GM19351 (cell line): Measurements from ENCODE around the gene TMEM184A.

Experiments
- ATAC-seq: cut with Tn5 transposase; IDR thresholded peaks from one replicate; pipeline ENCODE4 v1.9.1; 2021; ENCODE audit warnings: mild to moderate bottlenecking, moderate library complexity; ENCODE audit not compliant: unreplicated experiment

The TMEM184A gene

DNA sequence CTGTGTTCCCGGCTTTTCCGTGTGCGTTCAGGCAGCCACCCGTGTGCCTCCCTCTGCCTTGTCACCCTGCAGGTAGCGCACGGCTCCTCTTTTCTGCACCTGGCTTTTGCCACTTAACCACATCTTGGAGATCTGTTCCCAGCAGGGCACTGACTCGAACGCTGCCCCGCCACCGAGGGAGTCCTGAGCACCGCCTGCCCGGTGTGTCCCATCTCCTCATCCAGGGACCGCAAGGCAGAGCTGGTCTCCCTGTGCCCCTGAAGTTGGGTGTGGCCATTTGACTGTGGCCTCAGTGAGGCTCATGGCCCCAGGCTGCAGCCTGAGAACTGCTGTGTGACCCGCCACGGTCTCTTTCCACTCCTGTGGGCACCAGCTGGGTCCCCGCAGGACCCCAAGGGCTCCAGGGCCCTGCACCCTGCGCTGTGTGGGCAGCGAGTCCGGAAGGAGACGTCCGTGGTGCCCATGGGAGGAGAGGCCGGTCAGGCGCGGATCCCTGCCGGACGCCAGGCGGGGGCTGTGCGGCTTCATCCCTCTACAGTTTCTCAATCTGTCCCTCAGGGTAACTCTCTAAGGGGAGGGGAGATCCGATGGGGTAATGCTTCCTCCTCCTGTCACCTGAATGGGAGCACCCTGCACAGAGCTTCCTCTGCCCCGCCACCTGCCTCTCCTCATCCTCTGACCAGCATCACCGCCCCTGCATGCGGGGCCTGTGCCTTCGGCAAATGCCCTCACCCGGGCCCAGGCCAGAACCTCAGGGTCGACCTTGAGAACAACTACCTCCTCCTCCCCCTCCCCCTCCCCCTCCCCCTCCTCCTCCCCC, 50.1 kb downstream of the TMEM184A start:
- ATAC-seq: no peak

DNA sequence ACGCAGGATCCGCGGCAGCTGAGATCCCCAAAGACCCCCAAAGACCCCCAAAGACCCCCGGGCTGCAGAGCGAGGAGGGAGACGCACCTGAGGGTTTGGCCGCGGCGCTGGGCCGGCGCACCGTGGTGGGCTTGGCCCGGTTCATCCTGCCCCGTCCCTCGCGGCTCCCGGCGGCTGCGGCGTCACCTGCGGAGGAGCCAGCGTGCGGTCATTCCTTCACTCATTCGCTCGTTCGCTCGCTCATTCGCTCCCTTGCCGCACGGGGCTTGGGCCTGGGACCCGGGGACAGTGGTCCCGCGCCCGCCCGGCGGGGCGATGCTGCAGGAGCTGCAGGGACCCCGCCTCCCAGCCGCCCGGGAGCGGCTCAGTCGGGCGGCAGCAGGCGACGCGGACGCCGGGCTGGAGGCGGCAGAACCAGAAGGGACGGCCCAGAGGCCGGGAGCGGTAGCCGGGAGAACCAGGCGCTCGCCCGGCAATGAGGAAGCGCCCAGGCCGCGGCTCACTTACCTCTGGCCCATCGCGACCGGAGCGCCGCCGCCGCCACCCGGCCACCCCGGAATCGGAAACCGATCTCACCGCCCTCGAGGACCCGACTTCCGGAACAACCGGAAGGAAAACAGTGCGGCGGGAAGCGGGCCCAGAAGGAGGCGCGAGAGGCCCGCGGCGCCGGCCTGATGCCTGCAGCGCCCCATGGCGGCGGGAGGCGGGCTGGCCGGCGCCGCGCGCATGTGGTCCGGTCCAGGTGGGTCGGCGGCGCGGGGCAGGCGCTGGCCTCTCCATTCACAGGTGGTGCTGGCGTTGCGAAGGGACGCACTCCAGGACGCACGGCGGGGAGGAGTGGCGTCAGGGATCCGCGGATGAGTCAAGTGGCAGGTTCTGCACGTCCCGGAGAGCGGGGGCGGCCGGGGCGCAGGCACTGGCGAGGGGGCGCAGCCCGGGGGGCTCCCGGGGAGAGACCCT, 51.9 kb downstream of the TMEM184A start, which contains the start of gene INTS1:
TSS of gene INTS1 (minus strand) at position 574 of the 960 bp plus-strand sequence. CDS start at position 145, 429 bp downstream.
- ATAC-seq: peak; percentile 83

DNA sequence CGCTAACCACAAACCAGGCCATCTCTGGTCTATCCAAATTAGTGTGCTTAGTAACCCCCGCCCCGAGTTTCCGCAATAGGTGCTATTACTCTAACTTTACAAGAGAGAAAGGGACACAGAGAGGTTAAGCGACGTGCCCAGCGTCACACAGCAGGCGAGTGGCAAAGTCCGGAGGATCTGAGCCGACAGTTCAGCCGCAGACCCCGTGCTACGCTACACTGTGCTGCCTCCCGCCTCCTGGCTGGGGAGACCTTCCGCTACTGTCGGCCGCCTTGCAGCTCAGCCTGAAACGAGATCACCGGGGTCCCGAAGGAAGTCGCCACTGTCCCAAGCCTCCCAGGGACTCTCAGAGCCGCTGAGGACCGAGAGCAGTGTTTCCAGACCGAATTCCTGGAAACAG, 52.6 kb downstream of the TMEM184A start:
- ATAC-seq: no peak

DNA sequence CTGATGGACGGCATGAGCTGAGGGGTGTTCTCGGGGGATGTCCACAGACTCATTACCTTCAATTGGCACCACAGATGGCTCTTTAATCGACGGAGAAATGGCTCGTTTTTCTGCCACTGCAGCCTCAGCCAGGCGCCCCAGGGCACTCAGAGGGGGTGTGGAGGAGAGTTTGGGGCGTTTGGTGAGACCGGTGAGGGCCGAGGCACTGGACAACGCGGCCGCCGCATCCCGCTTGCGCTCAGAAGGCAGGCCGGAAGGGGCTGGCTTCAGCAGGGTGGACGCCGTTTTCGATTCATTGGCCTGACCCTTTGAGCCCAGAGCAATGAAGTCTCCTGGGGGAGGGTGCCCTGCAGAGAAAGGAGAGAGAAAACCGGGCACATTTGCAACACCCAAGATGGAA, 53.2 kb downstream of the TMEM184A start:
- ATAC-seq: no peak

DNA sequence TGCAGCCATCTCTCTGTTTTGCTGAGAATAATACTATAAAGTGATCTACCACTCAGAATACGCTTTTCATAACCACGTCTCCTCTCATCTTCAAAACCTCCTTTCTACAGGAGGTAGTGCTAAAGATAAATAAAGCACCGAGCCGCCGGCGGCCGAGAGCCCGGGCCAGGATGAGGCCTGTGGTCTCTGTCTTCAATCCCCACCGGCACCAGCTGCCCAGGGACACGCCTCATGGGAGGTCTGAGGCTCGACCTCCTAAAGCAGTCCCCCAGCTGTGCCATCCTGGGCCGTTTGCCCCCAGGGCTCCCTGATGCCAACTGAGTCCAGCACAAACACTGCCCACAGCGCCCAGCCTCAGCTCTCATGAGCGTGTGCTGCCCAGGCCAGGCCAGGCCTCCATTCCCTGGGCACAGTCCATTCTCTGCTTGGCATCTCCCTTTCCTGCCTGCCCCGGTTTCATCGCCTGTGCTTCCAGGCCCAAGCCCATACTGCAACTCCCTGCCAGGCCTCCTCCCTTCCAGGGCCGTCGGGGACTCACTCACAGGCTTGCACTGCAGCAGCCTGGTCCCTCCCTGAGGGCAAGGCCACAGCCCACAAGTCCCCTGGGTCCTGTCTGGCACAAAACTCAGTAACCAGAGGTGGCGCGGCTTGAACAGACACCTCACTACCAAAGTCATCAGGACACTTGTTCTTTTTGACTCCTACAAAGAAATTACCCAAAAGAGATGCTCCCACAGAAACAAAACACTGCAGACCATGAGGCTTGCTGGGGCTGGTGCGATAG, 54.3 kb downstream of the TMEM184A start:
- no peak for ATAC-seq

DNA sequence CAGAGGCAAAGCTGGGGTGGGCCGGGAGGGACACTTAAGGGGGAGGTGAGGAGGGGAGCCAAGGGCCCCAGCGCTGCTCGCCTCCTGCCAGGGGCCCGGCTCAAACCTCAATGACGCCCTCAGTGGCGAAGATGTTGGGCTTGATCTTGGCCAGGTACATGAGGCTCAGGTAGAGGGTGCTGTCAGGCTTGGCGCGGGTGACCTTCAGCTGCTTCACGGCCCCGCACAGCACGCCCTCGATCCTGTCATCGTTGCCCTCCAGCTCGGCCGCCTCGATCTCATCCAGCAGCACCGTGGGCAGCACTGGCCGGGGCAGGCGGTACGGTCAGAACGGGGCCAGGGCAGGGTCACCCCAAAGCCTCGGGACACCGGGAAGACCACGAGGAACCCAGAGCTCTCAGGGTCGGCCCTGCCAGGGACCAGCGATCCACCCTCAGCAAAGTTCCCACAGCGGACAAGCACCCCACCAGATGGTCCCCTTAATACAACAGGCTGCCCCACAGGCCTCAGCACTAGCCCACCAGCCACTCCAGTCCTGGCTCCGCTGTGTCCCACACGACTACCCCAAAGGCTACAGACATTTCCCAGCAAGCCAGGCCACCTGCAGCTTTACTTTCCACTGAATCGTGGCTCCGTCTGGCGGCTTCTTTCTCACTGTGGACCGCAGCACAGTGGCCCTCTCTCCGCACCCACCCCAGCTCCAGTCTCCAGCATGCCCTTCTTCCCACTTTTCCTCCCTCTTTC, 55.8 kb downstream of the TMEM184A start:
- ATAC-seq: no peak

DNA sequence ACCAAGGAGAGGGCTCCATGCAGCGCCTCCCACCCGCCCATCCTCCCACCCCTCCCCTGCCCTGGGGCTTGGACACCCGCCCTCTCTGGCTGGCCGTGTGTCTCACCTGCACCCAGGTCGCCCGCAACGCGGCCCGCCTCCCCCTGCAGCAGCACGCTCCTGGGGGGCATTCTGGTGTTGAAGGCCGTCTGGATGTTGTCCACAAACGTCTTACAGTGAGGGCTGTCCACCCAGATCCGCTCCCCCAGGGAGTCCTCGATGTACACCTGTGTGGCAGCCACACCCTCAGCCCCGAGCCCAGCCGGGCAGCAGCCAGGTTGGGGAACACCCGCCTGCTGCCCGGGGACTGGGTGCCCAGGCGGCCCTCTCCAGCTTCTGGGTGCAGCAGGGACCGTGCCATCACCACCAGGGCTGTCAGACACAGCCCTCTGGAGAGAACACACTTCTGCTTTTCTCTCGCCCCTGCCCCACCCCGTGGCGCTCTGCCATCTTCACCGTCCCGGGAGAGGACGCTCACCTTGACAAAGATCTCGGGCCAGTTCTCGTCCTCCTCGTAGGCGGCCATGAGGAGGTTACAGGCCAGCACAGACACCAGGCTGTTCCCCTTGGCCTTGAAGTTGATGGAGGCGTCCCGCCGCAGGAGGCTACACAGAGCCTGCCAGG, 56.5 kb downstream of the TMEM184A start:
- no peak for ATAC-seq

DNA sequence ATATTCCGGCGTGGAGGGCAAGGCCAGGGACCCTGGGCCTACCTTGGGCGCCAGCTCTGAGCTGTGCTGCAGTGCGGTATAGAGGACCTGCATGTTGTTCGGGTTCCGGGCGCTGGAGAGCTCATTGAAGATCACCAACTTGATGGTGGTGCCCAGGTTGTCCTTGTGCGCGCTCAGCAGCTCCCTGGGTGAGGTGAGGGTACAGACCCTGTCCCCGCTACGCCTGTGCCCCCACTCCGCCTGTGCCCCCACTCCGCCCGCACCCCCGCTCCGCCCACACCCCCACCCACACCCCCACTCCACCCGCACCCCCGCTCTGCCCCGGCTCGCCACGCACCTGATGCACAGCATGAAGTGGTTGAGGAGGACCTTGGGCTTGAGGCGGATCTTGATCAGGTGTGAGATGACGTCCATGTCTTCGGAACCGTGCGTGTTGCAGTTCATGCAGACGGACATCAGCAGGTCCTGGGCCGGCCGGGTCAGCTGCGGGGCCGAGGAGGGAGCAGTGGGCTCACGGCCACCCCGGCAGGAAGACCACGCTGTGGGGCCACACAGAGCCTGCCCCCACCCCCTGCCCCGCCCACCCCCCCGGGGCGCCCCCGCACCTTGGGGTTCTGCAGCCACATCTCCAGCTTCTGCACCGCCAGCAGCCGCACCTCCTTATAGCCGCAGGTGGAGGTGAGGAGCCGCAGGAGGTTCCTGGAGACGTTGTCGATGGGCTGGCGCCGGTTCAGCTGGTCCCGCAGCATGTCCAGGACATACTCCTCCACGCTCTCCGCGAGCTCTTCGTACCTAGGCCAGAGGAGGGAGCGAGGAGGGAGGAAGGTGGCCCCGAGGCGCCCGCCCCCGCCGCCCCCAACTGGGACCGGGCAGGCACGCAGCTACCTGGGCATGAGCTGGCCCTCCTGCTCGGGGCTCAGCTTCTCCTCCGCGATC, 57.4 kb downstream of the TMEM184A start:
- ATAC-seq: no peak

DNA sequence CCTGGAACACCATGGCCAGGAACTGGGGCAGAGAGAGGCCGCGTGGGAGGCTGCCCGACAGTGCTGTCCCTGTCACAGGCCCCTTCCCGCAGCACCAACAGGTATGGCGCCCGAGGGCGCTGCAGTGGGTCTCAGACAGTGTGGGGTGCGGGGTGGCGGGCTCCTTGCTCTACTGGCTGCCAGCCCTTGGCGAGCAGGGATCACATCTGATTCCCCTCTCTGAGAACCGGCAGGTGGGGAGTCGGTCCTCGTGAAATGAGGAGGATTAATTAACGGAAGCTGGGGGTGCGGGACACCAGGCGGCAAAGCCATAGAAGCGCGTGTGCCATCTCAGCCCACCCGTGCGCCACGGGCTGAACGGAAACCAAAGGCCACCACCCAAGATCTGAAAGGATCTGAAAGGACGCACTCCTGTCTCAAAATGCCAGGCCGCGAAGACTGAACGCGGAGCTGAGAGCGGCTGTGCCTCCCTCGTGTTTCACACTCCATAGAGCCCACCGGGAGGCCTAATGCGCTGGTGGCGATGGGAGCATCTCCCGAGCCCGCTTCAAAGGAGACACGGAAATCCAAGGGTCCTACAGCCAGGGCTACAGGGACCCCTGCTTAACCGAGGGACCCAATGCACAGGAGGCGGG, 58.6 kb downstream of the TMEM184A start:
- no peak for ATAC-seq

DNA sequence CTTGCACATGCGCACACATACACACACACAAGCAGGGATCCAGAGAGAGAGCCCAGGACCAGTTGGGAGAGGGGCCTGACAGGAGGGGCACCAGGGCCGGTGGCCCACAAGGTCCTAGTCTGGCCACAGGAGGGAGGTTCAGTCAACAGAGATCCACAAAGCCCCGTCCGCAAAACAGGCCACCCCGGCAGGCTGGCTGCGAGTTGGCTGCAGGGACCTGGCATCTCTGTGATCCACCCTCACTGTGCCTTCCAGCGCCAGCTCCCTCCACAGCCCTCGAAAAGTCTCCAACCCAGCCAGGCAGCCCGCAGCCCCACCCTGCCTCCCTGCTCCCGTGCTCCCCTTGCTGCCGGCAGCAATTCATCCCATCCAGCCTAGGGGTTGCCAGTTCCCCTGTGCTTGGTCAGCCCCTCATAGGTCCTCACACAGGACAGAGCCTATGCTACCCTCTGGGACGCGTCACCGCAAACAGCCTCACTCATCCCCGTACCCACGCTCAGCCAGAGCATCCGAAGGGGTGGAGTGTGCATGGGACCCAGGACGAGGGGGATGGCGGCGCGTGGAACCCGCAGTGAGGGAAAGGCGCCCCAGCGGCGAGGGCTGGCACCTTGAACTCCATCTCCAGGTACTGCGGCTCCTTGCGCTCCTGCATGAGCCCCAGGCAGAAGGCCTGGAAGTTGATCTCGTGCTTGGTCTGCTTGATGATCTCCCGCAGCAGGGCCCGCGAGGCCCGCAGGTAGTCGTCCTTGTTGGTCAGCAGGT, 59.3 kb downstream of the TMEM184A start:
- ATAC-seq: no peak

DNA sequence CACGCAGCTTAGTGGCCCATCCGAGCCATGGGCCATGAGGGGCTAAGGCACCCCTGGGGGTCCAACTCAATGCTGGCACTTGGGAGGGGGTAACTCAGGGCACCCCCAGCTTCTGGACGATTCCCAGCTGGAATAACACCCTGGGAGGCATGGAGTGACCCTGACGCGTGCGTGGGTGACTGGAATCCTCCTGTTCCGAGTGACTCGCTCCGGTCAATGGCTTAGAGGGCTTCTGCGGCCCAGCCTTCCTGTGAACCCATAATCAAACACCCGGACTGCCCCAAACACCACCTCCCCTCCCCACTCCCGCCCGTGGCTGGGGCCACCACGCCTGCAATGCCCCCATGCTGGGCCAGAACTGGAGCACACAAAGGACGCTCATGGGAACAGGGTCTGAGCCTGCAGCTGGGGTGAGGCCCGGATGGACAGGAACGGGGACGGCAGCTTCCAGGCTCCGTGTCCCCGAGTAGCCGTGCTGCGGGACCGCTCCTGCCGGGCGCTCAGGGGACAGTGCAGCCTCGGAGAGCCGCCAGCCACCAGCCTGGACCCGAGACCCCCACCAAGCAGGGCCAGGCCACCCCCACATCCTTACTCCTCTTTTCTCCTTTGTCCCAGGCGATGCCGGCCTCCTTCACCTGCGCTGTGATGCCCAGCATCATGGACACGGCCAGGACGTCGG, 60.3 kb downstream of the TMEM184A start:
- ATAC-seq: no peak

DNA sequence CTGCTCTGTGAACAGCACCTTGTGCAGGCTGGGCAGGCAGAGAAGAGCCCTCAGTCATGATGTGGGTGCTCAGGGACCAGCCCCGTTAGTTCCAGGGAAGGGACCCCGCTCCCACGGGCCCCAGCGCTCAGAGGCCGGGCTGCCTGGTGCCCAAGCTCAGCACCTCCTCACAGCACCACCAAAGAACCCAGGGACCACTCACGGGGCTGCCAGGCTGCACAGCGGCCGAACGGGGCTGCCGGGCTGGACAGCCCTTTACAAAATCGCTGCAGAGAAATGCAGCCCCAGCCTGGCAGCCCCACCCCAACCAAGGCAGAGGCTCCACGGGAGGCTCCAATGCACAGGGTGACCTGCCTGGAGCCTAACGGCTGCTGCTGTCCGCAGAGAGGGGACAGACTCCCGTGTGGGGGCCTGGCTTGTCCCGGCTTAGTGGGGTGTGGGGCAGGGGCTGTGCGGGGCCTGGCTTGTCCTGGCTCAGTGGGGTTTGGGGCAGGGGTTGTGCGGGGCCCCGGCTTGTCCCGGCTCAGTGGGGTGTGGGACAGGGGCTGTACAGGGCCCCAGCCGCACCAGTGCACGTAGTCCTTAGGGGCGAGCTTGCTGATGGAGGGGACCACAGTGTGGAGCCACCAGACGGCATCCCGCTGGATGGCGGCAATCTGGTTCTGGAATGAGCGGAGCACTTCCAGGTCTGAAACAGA, 61.0 kb downstream of the TMEM184A start:
- no peak for ATAC-seq

DNA sequence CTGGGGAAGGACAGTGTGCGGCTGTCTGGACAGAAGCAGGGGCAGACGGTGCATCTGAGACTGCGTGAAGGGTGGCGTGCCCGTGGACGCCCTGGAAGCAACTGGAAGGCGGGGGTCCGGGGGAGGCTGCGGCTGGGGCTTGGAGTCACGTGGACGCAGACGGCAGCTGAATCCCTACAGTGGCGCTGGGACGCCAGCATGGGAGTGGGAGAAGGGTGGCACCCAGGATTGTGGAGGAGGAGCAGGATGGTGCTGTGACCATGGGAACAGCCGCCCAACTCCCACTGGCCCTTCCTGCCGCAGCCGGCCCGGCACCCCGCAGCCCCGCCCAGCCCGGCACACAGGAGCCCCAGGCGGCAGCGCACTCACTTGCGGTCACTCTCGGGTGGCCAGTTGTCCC, 61.6 kb downstream of the TMEM184A start:
- ATAC-seq: no peak

DNA sequence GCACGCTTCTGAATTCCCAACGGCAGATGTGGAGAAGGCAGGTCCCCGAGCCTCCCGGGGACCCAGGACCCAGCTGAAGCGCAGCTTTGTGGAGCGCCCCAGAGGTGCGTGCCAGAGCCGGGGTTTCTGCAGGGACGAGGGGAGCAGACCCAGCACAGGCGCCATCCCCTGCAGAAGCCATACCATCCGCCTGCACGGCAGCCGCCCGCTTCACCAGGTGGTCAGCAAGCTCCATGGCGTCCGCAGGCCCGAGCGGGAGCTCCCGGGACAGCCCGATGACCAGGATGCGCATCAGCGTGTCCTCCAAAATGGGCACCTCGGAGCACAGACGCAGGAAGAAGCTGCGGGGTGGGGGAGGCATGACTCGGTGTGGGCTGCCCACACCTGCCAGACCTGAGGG, 62.4 kb downstream of the TMEM184A start:
- ATAC-seq: no peak

DNA sequence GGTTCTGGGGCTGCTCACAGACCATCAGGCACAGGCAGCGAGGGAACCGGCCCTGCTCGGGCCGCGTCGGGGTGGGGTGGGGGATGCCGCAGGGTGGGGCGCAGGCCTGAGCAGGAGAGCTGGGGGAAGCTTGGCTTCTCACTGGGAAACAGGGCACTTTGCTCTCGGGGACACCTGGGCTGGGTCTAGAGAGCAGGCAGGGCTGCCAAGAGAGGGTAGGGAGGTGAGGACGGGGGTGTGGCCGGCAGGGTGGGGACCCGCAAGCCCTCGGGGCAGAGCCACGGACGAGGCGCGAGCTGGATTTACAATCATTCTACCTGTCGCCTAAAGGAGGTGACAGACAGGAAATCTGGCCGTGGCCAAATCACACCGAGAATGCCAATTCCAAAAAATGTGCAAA, 62.9 kb downstream of the TMEM184A start:
- no peak for ATAC-seq

DNA sequence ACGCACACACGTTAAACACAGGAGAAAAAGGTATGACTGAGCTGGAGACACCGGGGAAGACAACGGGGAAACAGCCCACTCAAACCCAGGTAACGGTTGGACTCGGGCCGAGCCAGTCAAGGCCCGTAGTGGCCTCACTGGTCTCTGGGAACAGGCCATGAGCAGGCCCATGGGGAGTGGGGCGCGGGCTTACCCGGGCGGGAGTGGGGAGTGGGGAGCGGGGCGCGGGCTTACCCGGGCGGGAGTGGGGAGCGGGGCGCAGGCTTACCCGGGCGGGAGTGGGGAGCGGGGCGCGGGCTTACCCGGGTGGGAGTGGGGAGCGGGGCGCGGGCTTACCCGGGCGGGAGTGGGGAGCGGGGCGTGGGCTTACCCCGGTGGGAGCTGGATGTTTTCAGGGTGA, 63.4 kb downstream of the TMEM184A start:
- ATAC-seq: no peak
